ENCODE data around the gene HSPG2.

- TF ChIP-seq POLR2A (IDR thresholded peaks at IDR 0.05; ENCODE audit: low read length) (no peak), GATA1 (IDR thresholded peaks at IDR 0.05; ENCODE audit: low read depth, low read length) (no peak)
Measured at GRCh38 chr1:21955501-21956281, 18.6 kb upstream of the HSPG2 start.
